ENCODE measurements around the gene MBD3.

Gene MBD3

DNA sequence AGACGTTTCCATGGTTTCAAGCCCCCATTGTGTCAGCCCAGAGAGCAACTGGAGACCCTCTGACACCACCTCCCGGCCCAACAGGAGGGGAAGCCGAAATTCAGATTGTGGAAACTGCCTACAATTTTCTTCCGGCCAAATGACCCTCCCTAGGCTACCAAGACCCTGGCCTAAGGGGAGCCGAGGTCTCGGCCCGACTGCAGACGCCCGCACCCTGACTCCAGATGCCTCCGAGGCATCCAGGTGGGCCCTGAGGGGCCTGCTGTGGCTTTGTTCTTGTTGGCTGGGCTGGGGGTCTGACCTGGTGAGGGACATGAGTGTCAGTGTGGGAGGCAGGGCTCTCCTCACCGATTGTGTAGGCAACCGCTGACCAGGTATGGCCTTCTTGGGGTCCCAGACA is 34.1 kb downstream of the MBD3 start:
- H3K9me2 ChIP-seq (ENCODE audit: low read depth, low read length): no peaks in the 10 kb centered on the region
- no peak overlapping the region for H3K9ac ChIP-seq (ENCODE audit: low read length)
- H3K9me3 ChIP-seq (ENCODE audit: low read length): no peaks in the 10 kb centered on the region
- peaks cover under 1% of the 10 kb centered on the region for H3K4me1 ChIP-seq (ENCODE audit: insufficient read depth, low read length, severe bottlenecking)
- no peak overlapping the region for H2AFZ ChIP-seq (ENCODE audit: low read length)
- H3K27me3 ChIP-seq (ENCODE audit: insufficient read depth, low read length): no peaks in the 10 kb centered on the region
- TF ChIP-seq, protein P1, sequence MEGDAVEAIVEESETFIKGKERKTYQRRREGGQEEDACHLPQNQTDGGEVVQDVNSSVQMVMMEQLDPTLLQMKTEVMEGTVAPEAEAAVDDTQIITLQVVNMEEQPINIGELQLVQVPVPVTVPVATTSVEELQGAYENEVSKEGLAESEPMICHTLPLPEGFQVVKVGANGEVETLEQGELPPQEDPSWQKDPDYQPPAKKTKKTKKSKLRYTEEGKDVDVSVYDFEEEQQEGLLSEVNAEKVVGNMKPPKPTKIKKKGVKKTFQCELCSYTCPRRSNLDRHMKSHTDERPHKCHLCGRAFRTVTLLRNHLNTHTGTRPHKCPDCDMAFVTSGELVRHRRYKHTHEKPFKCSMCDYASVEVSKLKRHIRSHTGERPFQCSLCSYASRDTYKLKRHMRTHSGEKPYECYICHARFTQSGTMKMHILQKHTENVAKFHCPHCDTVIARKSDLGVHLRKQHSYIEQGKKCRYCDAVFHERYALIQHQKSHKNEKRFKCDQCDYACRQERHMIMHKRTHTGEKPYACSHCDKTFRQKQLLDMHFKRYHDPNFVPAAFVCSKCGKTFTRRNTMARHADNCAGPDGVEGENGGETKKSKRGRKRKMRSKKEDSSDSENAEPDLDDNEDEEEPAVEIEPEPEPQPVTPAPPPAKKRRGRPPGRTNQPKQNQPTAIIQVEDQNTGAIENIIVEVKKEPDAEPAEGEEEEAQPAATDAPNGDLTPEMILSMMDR (IDR thresholded peaks at IDR 0.05; ENCODE audit: low read length): no peak
- no peak for TF ChIP-seq EZH2 (IDR thresholded peaks at IDR 0.05; ENCODE audit: borderline replicate concordance, low read length)
- no peak overlapping the region for H3K4me3 ChIP-seq (ENCODE audit: low read depth, low read length, poor library complexity, severe bottlenecking)
- no peak overlapping the region for H3K4me2 ChIP-seq (ENCODE audit: low read length)
- no peaks in the 10 kb centered on the region for H3K79me2 ChIP-seq (ENCODE audit: insufficient read depth, low read length)
- no peak overlapping the region for H3K27ac ChIP-seq (ENCODE audit: low read depth, low read length, poor library complexity, severe bottlenecking)
- no peaks in the 10 kb centered on the region for H3F3A ChIP-seq (ENCODE audit: insufficient read depth, low read length)
- H3K36me3 ChIP-seq (ENCODE audit: insufficient read depth, low read length): no peaks in the 10 kb centered on the region; the same call in 1 of the 2 replicates
- H4K20me1 ChIP-seq (ENCODE audit: insufficient read depth, low read length): no peaks in the 10 kb centered on the region

DNA sequence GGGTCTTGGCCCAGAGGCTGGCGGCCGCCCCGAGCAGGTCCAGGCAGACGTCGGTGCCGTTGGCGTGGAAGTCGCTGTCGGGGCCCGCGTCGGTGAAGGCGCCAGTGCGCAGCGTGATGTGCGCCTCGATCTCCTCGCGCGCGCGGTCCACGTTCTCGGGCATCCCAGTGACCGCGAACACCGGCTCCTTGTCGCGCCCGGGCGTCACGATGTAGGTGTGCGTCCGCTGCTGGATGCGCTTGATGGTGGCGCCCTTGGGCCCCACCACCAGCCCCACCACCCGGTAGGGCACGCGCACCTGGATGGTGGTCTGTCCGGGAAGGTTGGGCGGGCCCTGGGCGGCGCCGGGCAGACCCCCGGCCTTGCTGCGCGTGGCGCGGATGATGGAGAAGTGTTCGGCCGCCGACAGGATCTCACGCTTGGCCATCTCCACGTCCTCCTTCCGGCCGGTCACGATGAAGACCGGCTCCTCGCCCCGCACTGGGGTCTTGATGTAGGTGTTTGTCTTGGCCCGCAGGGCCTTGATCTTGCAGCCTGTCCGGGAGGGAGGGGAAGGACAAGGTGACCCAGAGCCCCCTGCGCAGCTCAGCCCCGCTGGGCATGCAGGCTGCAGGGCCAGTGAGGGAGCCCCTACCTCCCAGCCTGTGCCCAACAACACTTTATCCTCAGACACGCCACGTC is 36.1 kb downstream of the MBD3 start:
- H3F3A ChIP-seq (ENCODE audit: insufficient read depth, low read length): no peaks in the 10 kb centered on the region
- H3K4me2 ChIP-seq (ENCODE audit: low read length): no peak overlapping the region
- no peak overlapping the region for H3K4me3 ChIP-seq (ENCODE audit: low read depth, low read length, poor library complexity, severe bottlenecking)
- H3K27me3 ChIP-seq (ENCODE audit: insufficient read depth, low read length): no peaks in the 10 kb centered on the region
- H3K4me1 ChIP-seq (ENCODE audit: insufficient read depth, low read length, severe bottlenecking): peaks cover 6% of the 10 kb centered on the region
- H2AFZ ChIP-seq (ENCODE audit: low read length): no peak overlapping the region
- no peaks in the 10 kb centered on the region for H3K9me2 ChIP-seq (ENCODE audit: low read depth, low read length)
- H3K79me2 ChIP-seq (ENCODE audit: insufficient read depth, low read length): no peaks in the 10 kb centered on the region
- H4K20me1 ChIP-seq (ENCODE audit: insufficient read depth, low read length): no peaks in the 10 kb centered on the region
- H3K27ac ChIP-seq (ENCODE audit: low read depth, low read length, poor library complexity, severe bottlenecking): no peak overlapping the region
- no peak for TF ChIP-seq EZH2 (IDR thresholded peaks at IDR 0.05; ENCODE audit: borderline replicate concordance, low read length)
- TF ChIP-seq, protein P1 (IDR thresholded peaks at IDR 0.05; ENCODE audit: low read length): no peak
- no peak overlapping the region for H3K9ac ChIP-seq (ENCODE audit: low read length)
- no peaks in the 10 kb centered on the region for H3K9me3 ChIP-seq (ENCODE audit: low read length)
- H3K36me3 ChIP-seq (ENCODE audit: insufficient read depth, low read length): no peaks in the 10 kb centered on the region; the same call in 1 of the 2 replicates

DNA sequence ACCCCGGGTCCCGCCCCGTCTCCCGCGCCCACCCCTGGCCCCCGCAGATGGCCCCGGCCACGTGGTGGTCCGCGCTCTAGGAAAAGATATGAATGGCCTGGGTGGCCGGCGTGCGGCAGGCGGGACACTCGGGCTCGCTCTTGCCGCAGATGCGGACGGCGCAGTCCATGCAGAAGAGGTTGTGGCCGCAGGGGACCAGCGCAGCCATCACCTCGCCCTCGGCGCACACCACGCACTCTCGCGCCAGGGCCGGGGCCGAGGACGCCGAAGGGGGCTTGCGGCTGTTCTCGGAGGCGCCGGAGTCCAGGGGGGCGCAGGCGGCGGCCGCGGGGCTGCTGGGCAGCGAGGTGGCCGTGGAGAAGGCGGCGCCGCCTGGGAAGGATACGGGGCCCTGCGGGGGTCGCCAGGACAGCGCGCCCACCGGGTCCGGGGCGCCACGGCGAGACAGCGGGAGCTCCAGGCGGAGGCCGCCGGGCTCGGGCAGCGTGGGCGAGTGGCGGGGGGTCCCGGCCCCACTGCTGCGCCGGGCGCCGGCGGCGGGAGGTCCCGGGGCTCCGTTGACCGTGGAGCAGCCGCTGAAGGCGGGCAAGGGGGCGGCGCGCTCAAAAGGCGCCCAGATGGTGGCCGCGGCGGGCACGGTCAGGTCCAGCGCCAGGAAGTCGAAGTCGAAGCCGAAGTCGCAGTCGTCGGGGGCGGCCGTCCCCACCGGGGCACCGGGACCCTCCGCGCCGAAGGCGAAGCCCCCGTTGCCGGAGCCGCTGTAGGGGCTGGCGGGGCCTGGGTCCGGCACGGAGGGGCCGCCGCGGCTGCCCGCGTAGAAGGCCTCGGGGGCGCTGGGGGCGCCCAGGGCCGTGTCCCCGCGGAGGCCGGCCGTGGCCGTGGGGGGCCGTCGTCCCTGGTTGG is 36.9 kb downstream of the MBD3 start:
- no peak overlapping the region for H3K4me3 ChIP-seq (ENCODE audit: low read depth, low read length, poor library complexity, severe bottlenecking)
- H3K36me3 ChIP-seq (ENCODE audit: insufficient read depth, low read length): no peaks in the 10 kb centered on the region; the same call in 1 of the 2 replicates
- H3K9ac ChIP-seq (ENCODE audit: low read length): no peak overlapping the region
- H3K9me2 ChIP-seq (ENCODE audit: low read depth, low read length): no peaks in the 10 kb centered on the region
- H3K4me1 ChIP-seq (ENCODE audit: insufficient read depth, low read length, severe bottlenecking): peaks cover 6% of the 10 kb centered on the region
- H3K27ac ChIP-seq (ENCODE audit: low read depth, low read length, poor library complexity, severe bottlenecking): no peak overlapping the region
- H3K27me3 ChIP-seq (ENCODE audit: insufficient read depth, low read length): no peaks in the 10 kb centered on the region
- H3F3A ChIP-seq (ENCODE audit: insufficient read depth, low read length): no peaks in the 10 kb centered on the region
- H3K79me2 ChIP-seq (ENCODE audit: insufficient read depth, low read length): no peaks in the 10 kb centered on the region
- H3K4me2 ChIP-seq (ENCODE audit: low read length): no peak overlapping the region
- no peaks in the 10 kb centered on the region for H4K20me1 ChIP-seq (ENCODE audit: insufficient read depth, low read length)
- no peak overlapping the region for H2AFZ ChIP-seq (ENCODE audit: low read length)
- TF ChIP-seq EZH2 (IDR thresholded peaks at IDR 0.05; ENCODE audit: borderline replicate concordance, low read length): no peak
- TF ChIP-seq, protein P1 (IDR thresholded peaks at IDR 0.05; ENCODE audit: low read length): no peak
- no peaks in the 10 kb centered on the region for H3K9me3 ChIP-seq (ENCODE audit: low read length)

All from OCI-LY1 (cell line).